ENCODE data around the gene DKC1. TPM values are rescaled to one million over a fixed set of nuclear protein-coding genes. Genes with fewer than 3 reads are reported as not detected.
A peak's percentile ranks its signal among the peaks of the same experiment; 100 is the strongest.

The DKC1 gene
- total RNA-seq, 2 donors from 2014 or later: 28.5 to 55.0 TPM

GRCh38 chrX:154737136-154737535 is 25.5 kb upstream of the DKC1 start:
- H3K9me3 ChIP-seq: no peaks in the 10 kb centered on the region

GRCh38 chrX:154738011-154738738 is 24.5 kb upstream of the DKC1 start:
- H3K27me3 ChIP-seq: no peaks in the 10 kb centered on the region
- intact Hi-C loops (cut with DNase I): no loop called here
- no peak overlapping the region for H3K9ac ChIP-seq (ENCODE audit: low read depth in 2 of 2, low read length in 2 of 2)
- H3K9me3 ChIP-seq: no peaks in the 10 kb centered on the region
- H3K27ac ChIP-seq: no peak overlapping the region
- no peaks in the 10 kb centered on the region for H3K36me3 ChIP-seq
- TF ChIP-seq, protein P1, sequence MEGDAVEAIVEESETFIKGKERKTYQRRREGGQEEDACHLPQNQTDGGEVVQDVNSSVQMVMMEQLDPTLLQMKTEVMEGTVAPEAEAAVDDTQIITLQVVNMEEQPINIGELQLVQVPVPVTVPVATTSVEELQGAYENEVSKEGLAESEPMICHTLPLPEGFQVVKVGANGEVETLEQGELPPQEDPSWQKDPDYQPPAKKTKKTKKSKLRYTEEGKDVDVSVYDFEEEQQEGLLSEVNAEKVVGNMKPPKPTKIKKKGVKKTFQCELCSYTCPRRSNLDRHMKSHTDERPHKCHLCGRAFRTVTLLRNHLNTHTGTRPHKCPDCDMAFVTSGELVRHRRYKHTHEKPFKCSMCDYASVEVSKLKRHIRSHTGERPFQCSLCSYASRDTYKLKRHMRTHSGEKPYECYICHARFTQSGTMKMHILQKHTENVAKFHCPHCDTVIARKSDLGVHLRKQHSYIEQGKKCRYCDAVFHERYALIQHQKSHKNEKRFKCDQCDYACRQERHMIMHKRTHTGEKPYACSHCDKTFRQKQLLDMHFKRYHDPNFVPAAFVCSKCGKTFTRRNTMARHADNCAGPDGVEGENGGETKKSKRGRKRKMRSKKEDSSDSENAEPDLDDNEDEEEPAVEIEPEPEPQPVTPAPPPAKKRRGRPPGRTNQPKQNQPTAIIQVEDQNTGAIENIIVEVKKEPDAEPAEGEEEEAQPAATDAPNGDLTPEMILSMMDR (IDR thresholded peaks at IDR 0.05): no peak
- no peak for DNase-seq
- no peak overlapping the region for H3K4me3 ChIP-seq
- H3K4me1 ChIP-seq: no peaks in the 10 kb centered on the region

More at GRCh38 chrX:154737136-154737535, 25.5 kb upstream of the DKC1 start:
- Histone ChIP-seq H3K36me3 (no peaks in the 10 kb centered on the region), H3K27ac (no peak overlapping the region), H3K4me3 (no peak overlapping the region), H3K4me1 (no peaks in the 10 kb centered on the region), H3K27me3 (no peaks in the 10 kb centered on the region), H3K9ac (ENCODE audit: low read depth in 2 of 2, low read length in 2 of 2) (no peak overlapping the region)
- TF ChIP-seq, protein P1 (IDR thresholded peaks at IDR 0.05): no peak
- intact Hi-C loops (cut with DNase I): no loop called here
- no peak for DNase-seq

DNA sequence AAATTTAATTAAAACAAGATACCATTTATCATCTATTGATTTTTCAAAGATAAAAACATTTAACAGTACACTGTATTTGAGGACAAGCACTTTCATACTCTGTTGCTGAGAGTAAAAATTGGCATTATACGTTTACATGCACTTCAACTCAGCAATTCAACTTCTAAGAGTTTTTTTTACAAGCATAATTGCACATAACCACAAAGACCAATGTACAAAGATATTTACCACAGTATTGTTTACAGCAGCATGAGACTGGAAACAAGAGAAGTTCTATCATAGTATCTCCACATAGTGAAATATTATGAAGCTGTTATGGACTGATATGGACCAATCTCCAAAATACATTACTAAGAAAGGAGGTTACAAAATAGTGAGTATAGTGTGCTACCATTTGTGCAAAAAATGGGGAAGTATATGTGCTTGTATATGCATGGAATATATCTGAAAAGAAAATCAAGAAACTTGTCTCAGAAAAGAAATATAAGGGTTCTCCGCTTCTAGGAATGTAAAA is 22.7 kb upstream of the DKC1 start:
- Histone ChIP-seq H3K9me3 (no peaks in the 10 kb centered on the region), H3K4me1 (no peaks in the 10 kb centered on the region), H3K36me3 (no peaks in the 10 kb centered on the region), H3K27me3 (no peaks in the 10 kb centered on the region), H3K9ac (ENCODE audit: low read depth in 2 of 2, low read length in 2 of 2) (no peak overlapping the region), H3K4me3 (no peak overlapping the region), H3K27ac (no peak overlapping the region)
- intact Hi-C loops (cut with DNase I): no loop called here
- TF ChIP-seq, protein P1 (IDR thresholded peaks at IDR 0.05): no peak
- no peak for DNase-seq

- intact Hi-C loops (cut with DNase I): no loop called here
- Histone ChIP-seq H3K4me1 (no peaks in the 10 kb centered on the region), H3K27me3 (no peaks in the 10 kb centered on the region), H3K36me3 (no peaks in the 10 kb centered on the region), H3K9ac (ENCODE audit: low read depth in 2 of 2, low read length in 2 of 2) (no peak overlapping the region), H3K9me3 (no peaks in the 10 kb centered on the region), H3K27ac (no peak overlapping the region), H3K4me3 (no peak overlapping the region)
- DNase-seq: no peak
- TF ChIP-seq, protein P1 (IDR thresholded peaks at IDR 0.05): no peak
Measured at GRCh38 chrX:154742613-154743012, 20.1 kb upstream of the DKC1 start.

DNA sequence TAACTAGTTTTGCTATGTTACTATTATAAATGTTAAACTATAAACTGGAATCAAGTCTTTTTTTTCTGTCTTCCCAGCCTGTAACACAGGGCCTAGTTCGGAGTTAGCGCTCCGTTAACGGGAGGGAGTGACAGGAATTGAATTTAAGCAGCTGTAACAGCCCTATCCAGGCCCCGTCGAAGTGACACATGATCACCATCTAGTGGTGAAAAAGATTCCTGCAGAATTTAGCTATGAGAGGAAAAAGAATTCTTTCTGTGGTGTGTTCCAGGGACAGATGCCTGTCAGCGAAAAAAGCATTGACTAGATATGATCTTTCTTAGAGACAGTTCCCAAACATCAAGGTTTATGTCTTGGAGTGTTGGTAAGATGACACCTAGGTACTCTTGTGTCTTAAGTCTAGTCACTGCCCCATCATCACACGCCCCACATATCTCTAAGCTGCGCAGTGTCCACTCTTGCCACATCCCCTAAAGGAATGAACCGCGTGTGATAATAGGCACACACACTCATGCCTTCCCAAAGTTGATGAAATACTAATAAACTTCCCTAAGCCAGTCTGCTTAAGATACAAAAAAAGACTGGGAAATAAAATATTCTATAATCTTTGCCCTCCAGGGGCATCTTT is 13.8 kb upstream of the DKC1 start:
- H3K36me3 ChIP-seq: no peaks in the 10 kb centered on the region
- TF ChIP-seq, protein P1 (IDR thresholded peaks at IDR 0.05): peak; percentile 78
- DNase-seq: peak; percentile 36
- intact Hi-C loops (cut with DNase I): no loop called here
- H3K4me3 ChIP-seq: no peak overlapping the region
- H3K4me1 ChIP-seq: no peaks in the 10 kb centered on the region
- peaks cover 11% of the 10 kb centered on the region for H3K27me3 ChIP-seq
- H3K9me3 ChIP-seq: no peaks in the 10 kb centered on the region
- H3K27ac ChIP-seq: peak overlapping the region; percentile 7
- no peak overlapping the region for H3K9ac ChIP-seq (ENCODE audit: low read depth in 2 of 2, low read length in 2 of 2)
